Large intestine (tissue), 3 donors: Measurements from ENCODE around the gene LRRC74B. TPM values are rescaled to one million over a fixed set of nuclear protein-coding genes. Genes with fewer than 3 reads are reported as not detected.

Experiments used
- DNase-seq, 2 donors: peaks; one replicate each; pipeline versions ENCODE4 v3.0.0 to v3.0.0-alpha.2; 2013
- H3K27ac ChIP-seq: one replicate; pipeline ENCODE4 v1.5.1; 2013; ENCODE audit warnings: low read length
- H3K27me3 ChIP-seq: 2 replicates; pipeline ENCODE4 v1.6.1; 2013; ENCODE audit warnings: low read length; ENCODE audit not compliant: control insufficient read depth, insufficient read depth
- H3K36me3 ChIP-seq: 2 replicates; pipeline ENCODE4 v1.6.1; 2013; ENCODE audit warnings: low read length; ENCODE audit not compliant: control insufficient read depth, insufficient read depth
- H3K4me1 ChIP-seq: one replicate; pipeline ENCODE4 v1.6.1; 2013; ENCODE audit warnings: low read length; ENCODE audit not compliant: control insufficient read depth, insufficient read depth
- H3K4me3 ChIP-seq: one replicate; pipeline ENCODE4 v1.5.1; 2013; ENCODE audit warnings: low read length
- H3K9me3 ChIP-seq: one replicate; pipeline ENCODE4 v1.6.1; 2013; ENCODE audit warnings: mild to moderate bottlenecking, low read depth, low read length, moderate library complexity; ENCODE audit not compliant: control insufficient read depth
- WGBS: methylation state at CpG from one replicate; pipeline ENCODE4 v1.1.5; 2013; ENCODE audit warnings: low lambda C conversion rate; ENCODE audit not compliant: insufficient coverage; 5-methylcytosine and 5-hydroxymethylcytosine counted together
- polyA plus RNA-seq: library from polyadenylated mRNA; unstranded; fragments of 120-200 nt; gene quantifications from one replicate; pipeline ENCODE4 v1.2.1, GENCODE V29; 2013

Gene LRRC74B
- polyA plus RNA-seq, 1 donor: 0.22 TPM

DNA sequence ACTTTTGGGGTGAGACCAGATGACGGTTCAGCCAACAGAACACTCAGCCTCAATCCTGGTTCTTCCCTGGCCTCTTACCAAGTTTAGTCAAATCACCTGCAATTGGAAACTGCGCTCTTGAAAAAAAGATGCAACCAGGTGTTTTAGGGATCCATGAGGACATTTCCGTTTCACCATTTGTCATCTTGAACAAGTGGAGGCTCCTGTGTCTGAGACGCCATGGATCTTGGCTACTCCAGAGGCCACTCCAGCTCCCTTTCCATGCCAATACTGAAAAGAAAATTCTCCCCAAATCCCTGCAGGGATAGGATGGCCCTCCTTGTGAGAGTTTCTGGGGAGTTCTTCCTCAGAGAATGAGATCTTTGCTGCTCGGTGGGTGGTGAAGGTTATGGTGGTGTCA is 27.7 kb downstream of the LRRC74B start:
- Histone ChIP-seq H3K4me1 (no peaks in the 10 kb centered on the region), H3K36me3 (no peaks in the 10 kb centered on the region), H3K27me3 (no peaks in the 10 kb centered on the region), H3K9me3 (no peaks in the 10 kb centered on the region), H3K4me3 (no peak overlapping the region), H3K27ac (no peak overlapping the region)
- no CpG with 5 or more reads among the region's 5 CpGs for WGBS
- DNase-seq: no peak

DNA sequence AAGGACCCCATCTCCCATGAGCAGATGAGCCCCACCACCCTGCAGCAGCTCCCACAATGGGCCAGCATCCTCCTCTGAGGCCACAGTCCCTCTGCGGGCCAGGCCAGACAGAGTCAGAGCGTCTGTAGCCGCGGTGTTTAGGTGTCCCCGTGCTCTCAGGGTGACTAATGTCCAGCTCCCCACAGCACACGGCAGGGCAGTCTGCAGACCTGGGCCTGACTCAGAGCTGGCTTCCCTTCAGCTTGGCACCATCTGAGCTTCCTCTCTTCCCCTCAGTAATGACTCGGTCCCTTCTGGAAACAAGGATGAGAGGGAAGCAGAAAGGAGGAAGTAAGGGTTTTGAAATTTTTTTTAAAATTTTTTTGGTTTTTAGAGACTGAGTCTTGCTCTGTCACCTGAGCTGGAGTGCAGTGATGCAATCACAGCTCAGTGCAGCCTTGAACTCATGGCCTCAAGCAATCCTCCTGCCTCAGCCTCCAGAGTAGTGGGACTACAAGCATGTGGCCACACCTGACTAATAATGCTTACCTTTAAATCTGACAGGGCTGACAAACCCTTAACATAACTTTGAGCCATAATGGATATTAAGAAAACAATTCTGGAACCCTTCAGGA is 28.5 kb downstream of the LRRC74B start:
- H3K4me3 ChIP-seq: no peak overlapping the region
- H3K36me3 ChIP-seq: no peaks in the 10 kb centered on the region
- no peaks in the 10 kb centered on the region for H3K27me3 ChIP-seq
- H3K27ac ChIP-seq: no peak overlapping the region
- no peaks in the 10 kb centered on the region for H3K4me1 ChIP-seq
- WGBS: no CpG with 5 or more reads among the region's 7 CpGs
- H3K9me3 ChIP-seq: no peaks in the 10 kb centered on the region
- DNase-seq: no peak

DNA sequence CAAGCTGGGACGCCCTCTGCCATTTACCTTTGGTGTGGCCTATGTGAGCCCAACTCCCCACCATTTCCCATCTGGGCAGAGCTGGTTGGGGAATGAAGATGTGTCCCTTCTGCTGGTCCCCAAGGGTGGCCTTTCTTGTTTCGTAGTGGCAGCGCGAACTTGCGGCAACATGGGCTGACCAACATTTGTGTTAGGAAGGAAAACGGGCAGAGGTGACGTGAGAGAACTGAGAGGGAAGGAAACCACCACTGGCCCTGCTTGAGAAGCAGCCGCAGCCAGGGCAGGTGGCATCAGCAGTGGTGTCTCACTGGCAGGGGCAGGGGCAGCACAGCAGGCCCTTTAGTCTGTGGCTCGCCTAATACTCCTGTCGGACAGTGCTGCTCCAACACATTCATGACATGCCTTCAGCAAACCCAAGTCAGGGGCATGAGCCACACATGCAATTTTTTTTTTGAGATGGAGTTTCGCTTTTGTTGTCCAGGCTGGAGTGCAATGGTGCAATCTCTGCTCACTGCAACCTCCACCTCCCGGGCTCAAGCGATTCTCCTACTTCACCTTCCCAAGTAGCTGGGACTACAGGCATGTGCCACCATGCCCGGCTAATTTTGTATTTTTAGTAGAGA is 29.9 kb downstream of the LRRC74B start:
- Histone ChIP-seq H3K4me3 (no peak overlapping the region), H3K27ac (no peak overlapping the region), H3K27me3 (no peaks in the 10 kb centered on the region), H3K9me3 (no peaks in the 10 kb centered on the region), H3K36me3 (no peaks in the 10 kb centered on the region), H3K4me1 (no peaks in the 10 kb centered on the region)
- no CpG with 5 or more reads among the region's 14 CpGs for WGBS
- no peak for DNase-seq

DNA sequence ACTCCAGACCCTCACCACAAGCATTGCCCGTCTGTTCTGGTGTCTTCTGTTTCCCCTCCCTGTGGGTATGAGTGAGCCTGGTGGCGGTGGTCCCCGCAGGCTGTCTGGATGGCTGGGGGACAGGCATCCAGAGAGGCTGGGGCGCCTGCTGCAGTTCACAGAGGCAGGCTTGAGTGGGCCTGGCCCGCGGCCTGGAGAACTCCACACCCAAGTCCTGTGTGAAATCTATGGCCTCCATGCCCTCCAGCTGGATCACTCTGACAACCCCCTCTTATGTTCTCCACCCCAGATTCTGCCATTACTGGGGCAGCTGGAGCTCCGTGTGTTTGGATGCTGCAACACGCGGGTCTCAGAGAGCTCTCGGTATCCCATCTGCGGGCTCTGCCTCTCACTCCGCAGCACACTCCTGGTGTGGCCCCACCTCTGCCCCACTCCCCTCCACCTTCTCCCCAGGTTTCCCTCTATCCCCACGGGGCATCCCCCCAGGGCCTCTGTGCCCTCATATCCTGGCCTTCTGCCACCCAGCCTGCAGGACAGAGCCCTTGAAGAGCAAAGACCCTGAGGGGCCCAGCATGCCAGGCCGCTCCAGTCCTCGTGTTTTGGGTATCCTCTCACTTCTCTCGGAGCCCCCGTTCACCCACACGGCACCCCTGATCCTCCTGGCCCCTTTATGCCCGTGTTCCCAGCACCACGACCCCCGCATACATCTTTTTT is 31.3 kb downstream of the LRRC74B start:
- H3K4me3 ChIP-seq: no peak overlapping the region
- no peaks in the 10 kb centered on the region for H3K36me3 ChIP-seq
- WGBS: no CpG with 5 or more reads among the region's 21 CpGs
- no peaks in the 10 kb centered on the region for H3K27me3 ChIP-seq
- H3K9me3 ChIP-seq: no peaks in the 10 kb centered on the region
- H3K27ac ChIP-seq: no peak overlapping the region
- no peak for DNase-seq
- no peaks in the 10 kb centered on the region for H3K4me1 ChIP-seq

DNA sequence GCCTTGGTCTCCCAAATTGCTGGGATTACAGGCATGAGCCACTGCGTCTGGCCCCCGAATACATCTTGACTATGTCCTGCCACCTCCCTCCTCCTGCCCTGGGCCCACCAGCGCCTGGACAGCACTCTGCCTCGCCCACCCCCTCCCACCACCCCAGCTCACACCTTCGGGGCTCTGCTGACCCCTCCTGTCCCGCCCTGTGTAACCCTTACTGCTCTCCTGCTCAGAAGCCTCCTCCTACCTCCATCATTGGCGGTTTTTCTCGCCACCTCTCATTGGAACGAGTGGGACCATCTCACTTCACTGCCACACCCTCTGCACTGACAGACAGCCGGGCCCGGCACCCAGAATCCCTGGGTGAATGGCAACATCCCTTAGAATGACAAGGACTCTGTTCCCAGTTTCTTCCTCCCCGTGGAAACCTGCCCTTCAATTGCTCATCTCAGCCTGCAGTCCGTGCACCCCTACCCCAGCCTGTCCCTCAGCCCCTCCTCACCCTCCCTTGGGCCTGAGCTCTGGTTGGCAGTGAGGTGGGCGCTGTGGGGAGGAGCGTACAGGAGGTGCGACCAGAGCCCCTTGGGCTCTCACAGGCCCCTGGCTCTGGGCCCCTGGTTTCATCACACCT is 32.2 kb downstream of the LRRC74B start:
- no peak for DNase-seq
- H3K36me3 ChIP-seq: no peaks in the 10 kb centered on the region
- no peak overlapping the region for H3K27ac ChIP-seq
- H3K4me1 ChIP-seq: no peaks in the 10 kb centered on the region
- H3K27me3 ChIP-seq: no peaks in the 10 kb centered on the region
- H3K4me3 ChIP-seq: no peak overlapping the region
- no peaks in the 10 kb centered on the region for H3K9me3 ChIP-seq
- WGBS: no CpG with 5 or more reads among the region's 16 CpGs

DNA sequence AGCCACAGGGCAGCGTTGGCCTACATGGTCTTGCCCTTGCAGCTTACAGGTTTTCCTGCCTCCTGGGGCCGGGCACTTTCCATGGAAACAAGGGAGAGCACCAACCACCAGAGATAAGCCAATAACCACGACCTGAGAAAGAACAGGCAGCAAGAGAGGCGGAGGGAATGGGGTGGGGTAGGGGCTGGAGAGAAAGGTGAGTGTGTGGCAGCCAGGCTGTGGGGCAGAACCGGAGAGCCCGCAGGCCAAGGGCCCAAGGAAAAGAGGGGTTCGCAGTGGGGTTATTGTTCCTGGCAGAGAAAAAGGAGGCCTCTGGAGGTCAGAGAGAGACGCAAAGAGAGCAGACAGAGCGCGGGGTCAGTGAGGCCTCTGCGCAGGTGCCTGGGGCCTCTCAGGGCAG is 33.2 kb downstream of the LRRC74B start:
- Histone ChIP-seq H3K9me3 (no peaks in the 10 kb centered on the region), H3K4me1 (no peaks in the 10 kb centered on the region), H3K36me3 (no peaks in the 10 kb centered on the region), H3K27me3 (no peaks in the 10 kb centered on the region), H3K27ac (no peak overlapping the region), H3K4me3 (no peak overlapping the region)
- no peak for DNase-seq
- no CpG with 5 or more reads among the region's 11 CpGs for WGBS

DNA sequence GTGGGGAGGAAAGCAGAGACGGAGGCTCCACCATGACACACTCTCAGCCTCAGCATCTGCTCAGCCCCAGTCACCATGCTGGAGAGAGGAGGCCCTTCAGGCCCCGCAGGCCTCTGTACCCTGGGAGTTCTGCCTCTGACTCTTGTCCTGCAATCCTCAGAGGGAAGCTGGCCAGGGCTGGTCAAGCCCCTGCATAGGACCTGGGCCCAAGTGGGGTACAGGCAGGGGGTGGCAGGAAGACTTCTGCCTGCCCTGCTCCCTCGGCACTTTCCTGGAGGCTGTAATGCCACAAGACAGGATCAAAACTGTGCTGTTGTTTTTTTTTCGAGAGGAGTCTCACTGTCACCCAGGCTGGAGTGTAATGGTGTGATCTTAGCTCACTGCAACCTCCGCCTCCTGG is 33.7 kb downstream of the LRRC74B start:
- no CpG with 5 or more reads among the region's 5 CpGs for WGBS
- no peaks in the 10 kb centered on the region for H3K4me1 ChIP-seq
- H3K27ac ChIP-seq: no peak overlapping the region
- H3K27me3 ChIP-seq: no peaks in the 10 kb centered on the region
- DNase-seq: no peak
- no peaks in the 10 kb centered on the region for H3K36me3 ChIP-seq
- H3K9me3 ChIP-seq: no peaks in the 10 kb centered on the region
- H3K4me3 ChIP-seq: no peak overlapping the region

DNA sequence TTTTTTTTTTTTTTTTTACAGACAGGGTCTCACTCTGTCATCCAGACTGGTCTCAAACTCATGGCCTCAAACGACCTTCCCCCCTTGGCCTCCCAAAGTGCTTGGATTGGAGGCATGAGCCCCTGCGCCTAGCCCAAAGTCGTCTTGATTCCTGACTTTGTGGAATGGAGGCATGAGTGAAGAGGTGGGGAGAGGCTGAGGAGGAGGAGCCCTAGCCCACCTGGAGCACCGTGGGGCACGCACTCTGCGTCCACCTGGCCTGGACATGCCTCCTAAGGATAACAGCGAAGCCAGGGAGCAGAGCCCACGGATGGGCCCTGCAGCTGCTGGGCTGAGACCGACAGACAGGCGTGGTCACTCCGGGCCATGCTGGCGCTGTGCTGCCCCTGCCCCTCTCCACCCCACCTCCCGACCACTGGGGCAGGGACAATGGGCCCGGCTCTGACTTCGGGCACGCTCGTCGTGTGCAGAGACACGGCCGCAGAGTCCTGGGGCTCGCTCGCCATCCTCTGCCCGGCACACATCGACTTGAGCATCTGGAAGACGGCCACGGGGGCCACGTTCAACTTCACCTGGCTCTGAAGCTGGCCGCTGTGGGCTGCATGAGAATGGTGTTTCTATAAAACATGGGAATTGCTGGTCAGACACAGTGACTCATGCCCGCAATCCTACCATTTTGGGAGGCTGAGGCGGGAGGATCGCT is 34.8 kb downstream of the LRRC74B start:
- no peaks in the 10 kb centered on the region for H3K27me3 ChIP-seq
- no peaks in the 10 kb centered on the region for H3K4me1 ChIP-seq
- no peak overlapping the region for H3K27ac ChIP-seq
- no CpG with 5 or more reads among the region's 31 CpGs for WGBS
- no peaks in the 10 kb centered on the region for H3K9me3 ChIP-seq
- no peak overlapping the region for H3K4me3 ChIP-seq
- H3K36me3 ChIP-seq: no peaks in the 10 kb centered on the region
- no peak for DNase-seq

DNA sequence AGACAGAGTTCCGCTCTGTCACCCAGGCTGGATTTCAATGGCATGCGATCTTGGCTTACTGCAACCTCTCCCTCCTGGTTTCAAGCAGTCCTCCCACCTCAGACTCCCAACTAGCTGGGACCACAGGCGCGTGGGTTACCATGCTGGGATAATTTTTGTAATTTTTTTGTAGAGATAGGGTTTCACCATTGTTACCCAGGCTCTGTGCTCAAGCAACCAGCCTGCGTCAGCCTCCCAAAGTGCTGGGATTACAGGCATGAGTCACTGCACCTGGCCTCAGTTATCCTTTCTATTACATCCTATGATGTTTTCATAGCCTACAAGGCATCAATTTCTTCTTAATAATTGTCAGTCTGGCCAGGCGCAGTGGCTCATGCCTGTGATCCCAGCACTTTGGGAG is 36.5 kb downstream of the LRRC74B start:
- no peaks in the 10 kb centered on the region for H3K27me3 ChIP-seq
- no CpG with 5 or more reads among the region's 6 CpGs for WGBS

DNA sequence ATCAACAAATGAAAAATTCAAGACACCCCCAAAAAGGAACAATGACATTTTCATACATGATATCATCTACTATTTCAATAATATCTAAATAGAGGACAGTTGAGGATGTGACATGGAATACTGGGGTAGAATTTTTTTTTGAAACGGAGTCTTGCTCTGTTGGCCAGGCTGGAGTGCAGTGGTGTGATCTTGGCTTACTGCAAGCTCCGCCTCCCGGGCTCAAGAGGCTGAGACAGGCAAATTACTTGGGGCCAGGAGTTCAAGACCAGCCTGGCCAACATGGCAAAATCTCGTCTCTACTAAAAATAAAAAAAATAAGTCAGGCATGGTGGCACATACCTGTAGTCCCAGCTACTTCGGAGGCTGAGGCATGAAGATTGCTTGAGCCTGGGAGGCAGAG is 41.4 kb downstream of the LRRC74B start:
- no peak for DNase-seq
- no peaks in the 10 kb centered on the region for H3K36me3 ChIP-seq
- H3K27me3 ChIP-seq: peaks cover 2% of the 10 kb centered on the region
- no peaks in the 10 kb centered on the region for H3K9me3 ChIP-seq
- no peak overlapping the region for H3K4me3 ChIP-seq
- no peaks in the 10 kb centered on the region for H3K4me1 ChIP-seq
- no peak overlapping the region for H3K27ac ChIP-seq
- WGBS: 80% methylated on average over 1 of the region's 5 CpGs

More for the DNA sequence above, 36.5 kb downstream of the LRRC74B start:
- Histone ChIP-seq H3K4me1 (no peaks in the 10 kb centered on the region), H3K9me3 (no peaks in the 10 kb centered on the region), H3K36me3 (no peaks in the 10 kb centered on the region), H3K4me3 (no peak overlapping the region), H3K27ac (no peak overlapping the region)
- no peak for DNase-seq
